HUES48 (cell line): ENCODE data around the gene DIAPH1.

ENCODE experiments used
- H3K27ac ChIP-seq: one replicate; pipeline ENCODE4 v1.7.0; 2013; ENCODE audit warnings: low read depth, low read length, inconsistent platforms
- H3K27me3 ChIP-seq: 2 replicates; pipeline ENCODE4 v1.6.1; 2013; ENCODE audit warnings: mild to moderate bottlenecking, low read length; ENCODE audit not compliant: control insufficient read depth, insufficient read depth
- H3K36me3 ChIP-seq: 2 replicates; pipeline ENCODE4 v1.6.1; 2013; ENCODE audit warnings: low read length; ENCODE audit not compliant: control insufficient read depth, insufficient read depth
- H3K4me1 ChIP-seq: 2 replicates; pipeline ENCODE4 v1.6.1; 2013; ENCODE audit warnings: mild to moderate bottlenecking, low read length; ENCODE audit not compliant: control insufficient read depth, insufficient read depth
- H3K4me3 ChIP-seq: 2 replicates; pipeline ENCODE4 v1.5.1; 2013; ENCODE audit warnings: mild to moderate bottlenecking, low read depth, low read length
- H3K9ac ChIP-seq: 2 replicates; pipeline ENCODE4 v1.6.1; 2013; ENCODE audit warnings: mild to moderate bottlenecking, low read depth, low read length, moderate library complexity
- H3K9me3 ChIP-seq: 2 replicates; pipeline ENCODE4 v1.6.1; 2013; ENCODE audit warnings: low read length; ENCODE audit not compliant: control insufficient read depth, insufficient read depth

DIAPH1 gene

GRCh38 chr5:141560725-141561483, 57.9 kb downstream of the DIAPH1 start:
- Histone ChIP-seq H3K4me1 (peaks cover 37% of the 10 kb centered on the region), H3K9ac (peak overlapping the region; percentile 73), H3K4me3 (peak overlapping the region; percentile 39), H3K27ac (peak overlapping the region; percentile 100), H3K36me3 (peaks cover 28% of the 10 kb centered on the region), H3K27me3 (no peaks in the 10 kb centered on the region), H3K9me3 (no peaks in the 10 kb centered on the region)

GRCh38 chr5:141560151-141560550, 58.6 kb downstream of the DIAPH1 start:
- H3K27me3 ChIP-seq: no peaks in the 10 kb centered on the region
- H3K4me1 ChIP-seq: peaks cover 37% of the 10 kb centered on the region
- no peaks in the 10 kb centered on the region for H3K9me3 ChIP-seq
- H3K9ac ChIP-seq: peak overlapping the region; percentile 73
- H3K27ac ChIP-seq: peak overlapping the region; percentile 100
- peaks cover 28% of the 10 kb centered on the region for H3K36me3 ChIP-seq
- peak overlapping the region; percentile 39 for H3K4me3 ChIP-seq

GRCh38 chr5:141559461-141559860, 59.3 kb downstream of the DIAPH1 start:
- Histone ChIP-seq H3K27ac (peak overlapping the region; percentile 100), H3K9ac (peak overlapping the region; percentile 73; the same call in 1 of the 2 replicates)

GRCh38 chr5:141558150-141558549, 60.6 kb downstream of the DIAPH1 start:
- peak overlapping the region; percentile 6 for H3K9ac ChIP-seq
- H3K27me3 ChIP-seq: no peaks in the 10 kb centered on the region
- no peaks in the 10 kb centered on the region for H3K9me3 ChIP-seq
- H3K4me3 ChIP-seq: no peak overlapping the region
- peaks cover 23% of the 10 kb centered on the region; the same call in 1 of the 2 replicates for H3K36me3 ChIP-seq
- peak overlapping the region; percentile 89 for H3K27ac ChIP-seq
- peaks cover 31% of the 10 kb centered on the region for H3K4me1 ChIP-seq

More at GRCh38 chr5:141559461-141559860, 59.3 kb downstream of the DIAPH1 start:
- Histone ChIP-seq H3K36me3 (peaks cover 31% of the 10 kb centered on the region), H3K9me3 (no peaks in the 10 kb centered on the region), H3K27me3 (no peaks in the 10 kb centered on the region), H3K4me1 (peaks cover 33% of the 10 kb centered on the region), H3K4me3 (no peak overlapping the region)

- Histone ChIP-seq H3K9me3 (no peaks in the 10 kb centered on the region), H3K4me3 (peak overlapping the region; percentile 42; the same call in 1 of the 2 replicates), H3K9ac (peak overlapping the region; percentile 85), H3K36me3 (peaks cover 20% of the 10 kb centered on the region; the same call in 1 of the 2 replicates), H3K27ac (peak overlapping the region; percentile 89), H3K4me1 (peaks cover 31% of the 10 kb centered on the region), H3K27me3 (no peaks in the 10 kb centered on the region)
Observed at GRCh38 chr5:141557681-141558136, 61.1 kb downstream of the DIAPH1 start.

GRCh38 chr5:141547921-141548320, 70.9 kb downstream of the DIAPH1 start:
- Histone ChIP-seq H3K36me3 (peaks cover 22% of the 10 kb centered on the region), H3K4me1 (no peaks in the 10 kb centered on the region), H3K9me3 (0 out of 2 replicates have a peak, but pooled peaks cover 4% of the 10 kb centered on the region)

GRCh38 chr5:141547488-141547887, 71.3 kb downstream of the DIAPH1 start:
- Histone ChIP-seq H3K27ac (no peak overlapping the region), H3K9ac (no peak overlapping the region), H3K36me3 (peaks cover 19% of the 10 kb centered on the region), H3K4me3 (no peak overlapping the region), H3K27me3 (no peaks in the 10 kb centered on the region), H3K4me1 (no peaks in the 10 kb centered on the region), H3K9me3 (0 out of 2 replicates have a peak, but pooled peaks cover 4% of the 10 kb centered on the region)

More at GRCh38 chr5:141547921-141548320, 70.9 kb downstream of the DIAPH1 start:
- Histone ChIP-seq H3K9ac (no peak overlapping the region), H3K4me3 (no peak overlapping the region), H3K27me3 (no peaks in the 10 kb centered on the region), H3K27ac (no peak overlapping the region)

- Histone ChIP-seq H3K4me1 (no peaks in the 10 kb centered on the region), H3K9ac (no peak overlapping the region), H3K36me3 (peaks cover 9% of the 10 kb centered on the region), H3K9me3 (no peaks in the 10 kb centered on the region), H3K27ac (no peak overlapping the region), H3K4me3 (no peak overlapping the region), H3K27me3 (no peaks in the 10 kb centered on the region)
Observed at GRCh38 chr5:141543053-141543452, 75.7 kb downstream of the DIAPH1 start.

- H3K9ac ChIP-seq: no peak overlapping the region
- H3K4me3 ChIP-seq: no peak overlapping the region
- no peaks in the 10 kb centered on the region for H3K27me3 ChIP-seq
- H3K9me3 ChIP-seq: no peaks in the 10 kb centered on the region
- no peaks in the 10 kb centered on the region for H3K4me1 ChIP-seq
- no peak overlapping the region for H3K27ac ChIP-seq
- H3K36me3 ChIP-seq: peaks cover 29% of the 10 kb centered on the region
Observed at GRCh38 chr5:141534492-141535213, 84.1 kb downstream of the DIAPH1 start.

GRCh38 chr5:141533897-141534296, 84.9 kb downstream of the DIAPH1 start:
- H3K36me3 ChIP-seq: peaks cover 37% of the 10 kb centered on the region

GRCh38 chr5:141532726-141533125, 86.1 kb downstream of the DIAPH1 start:
- Histone ChIP-seq H3K36me3 (peaks cover 48% of the 10 kb centered on the region), H3K27me3 (no peaks in the 10 kb centered on the region), H3K4me1 (no peaks in the 10 kb centered on the region), H3K4me3 (no peak overlapping the region), H3K27ac (no peak overlapping the region), H3K9ac (no peak overlapping the region), H3K9me3 (no peaks in the 10 kb centered on the region)

More at GRCh38 chr5:141533897-141534296, 84.9 kb downstream of the DIAPH1 start:
- no peak overlapping the region for H3K4me3 ChIP-seq
- H3K27ac ChIP-seq: no peak overlapping the region
- no peaks in the 10 kb centered on the region for H3K9me3 ChIP-seq
- no peaks in the 10 kb centered on the region for H3K27me3 ChIP-seq
- H3K9ac ChIP-seq: no peak overlapping the region
- no peaks in the 10 kb centered on the region for H3K4me1 ChIP-seq
